ENCODE measurements around the gene UBE2O. TPM values are rescaled to one million over a fixed set of nuclear protein-coding genes. Genes with fewer than 3 reads are reported as not detected.

UBE2O gene
- total and polyA plus RNA-seq, 2 experiments from 2014 or later = 30.4 to 79.4 TPM

GRCh38 chr17:76474894-76475293 is 21.9 kb upstream of the UBE2O start:
- H3K4me3 ChIP-seq = no peak overlapping the region
- H3K4me1 Mint-ChIP-seq = no peaks in the 10 kb centered on the region; the same call in 2 of the 3 replicates
- H3K27me3 ChIP-seq (ENCODE audit: insufficient read depth) = no peaks in the 10 kb centered on the region
- H3K27me3 Mint-ChIP-seq (ENCODE audit: insufficient read depth, low read depth, poor library complexity) = peaks cover 10% of the 10 kb centered on the region
- TF ChIP-seq EZH2phosphoT487 (IDR thresholded peaks at IDR 0.05; ENCODE audit: unreplicated experiment) = no peak
- TF ChIP-seq CTCF (conservative IDR thresholded peaks at IDR 0.05; ENCODE audit: low read depth in 2 of 2) = no peak
- no peak for TF ChIP-seq CREB1 (CRISPR knock-in tag; IDR thresholded peaks at IDR 0.05; ENCODE audit: low read depth)
- no peak for TF ChIP-seq ZNF462 (CRISPR knock-in tag; IDR thresholded peaks at IDR 0.05)
- no peak for TF ChIP-seq JUNB (IDR thresholded peaks at IDR 0.05; ENCODE audit: unreplicated experiment)
- TF ChIP-seq ZNF331 (CRISPR knock-in tag; IDR thresholded peaks at IDR 0.05; ENCODE audit: low read depth) = no peak
- TF ChIP-seq STAT1 (IDR thresholded peaks at IDR 0.05; ENCODE audit: unreplicated experiment) = no peak
- TF ChIP-seq POLR2AphosphoS5 (IDR thresholded peaks at IDR 0.05; ENCODE audit: low read depth) = no peak
- TF ChIP-seq EZH2 (IDR thresholded peaks at IDR 0.05; ENCODE audit: low read depth, unreplicated experiment) = no peak
- TF ChIP-seq NANOG (IDR thresholded peaks at IDR 0.05; ENCODE audit: borderline replicate concordance) = no peak
- TF ChIP-seq ZNF114 (CRISPR knock-in tag; IDR thresholded peaks at IDR 0.05) = no peak
- no peak for TF ChIP-seq REST (IDR thresholded peaks at IDR 0.05; ENCODE audit: unreplicated experiment)
- no peak for TF ChIP-seq ETS1 (IDR thresholded peaks at IDR 0.05)
- H3K27ac ChIP-seq (ENCODE audit: low read depth) = no peak overlapping the region
- H3K4me2 ChIP-seq = no peak overlapping the region
- DNase-seq (ENCODE audit: low spot score) (no peak), ATAC-seq (no peak)
- peaks cover 7% of the 10 kb centered on the region; the same call in 1 of the 3 replicates for H3K36me3 Mint-ChIP-seq (ENCODE audit: low read depth)
- H3F3A ChIP-seq (replicated peaks; ENCODE audit: low read depth) = no peaks in the 10 kb centered on the region
- no peaks in the 10 kb centered on the region for H3K9me2 ChIP-seq (ENCODE audit: insufficient read depth)
- H3K4me3 Mint-ChIP-seq = no peak overlapping the region
- no peaks in the 10 kb centered on the region for H3K4me1 ChIP-seq (ENCODE audit: insufficient read depth)
- H3K79me2 ChIP-seq (replicated peaks; ENCODE audit: insufficient read depth) = no peaks in the 10 kb centered on the region
- H2AFZ ChIP-seq = no peak overlapping the region
- no peaks in the 10 kb centered on the region for H3K36me3 ChIP-seq (ENCODE audit: insufficient read depth)
- no peaks in the 10 kb centered on the region; the same call in 1 of the 3 replicates for H3K9me3 Mint-ChIP-seq
- H4K20me1 ChIP-seq (replicated peaks; ENCODE audit: insufficient read depth) = no peaks in the 10 kb centered on the region
- no peak overlapping the region for H3K27ac Mint-ChIP-seq

Data from GM23338 (cell line).